ENCODE measurements around the gene CHM.

DNA sequence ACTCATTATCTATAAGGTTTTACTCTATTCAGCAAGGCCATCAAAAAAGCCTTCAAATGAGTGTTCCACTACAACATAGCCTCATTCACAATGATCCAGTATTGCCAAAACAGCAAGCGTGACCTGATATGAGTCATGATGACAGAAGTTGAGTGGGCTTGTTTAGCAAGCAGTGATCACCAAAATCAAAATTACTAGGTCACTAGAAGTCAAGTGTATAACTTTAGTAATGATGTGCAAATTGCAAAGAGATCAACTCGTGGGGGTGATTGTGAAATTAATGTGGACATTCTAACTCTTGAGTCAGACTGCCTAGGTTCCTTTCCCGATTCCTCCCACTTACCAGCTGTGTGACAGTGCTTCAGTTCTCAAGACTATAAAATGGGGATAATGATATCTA, 124.5 kb downstream of the CHM start:
- TF ChIP-seq, protein P1, sequence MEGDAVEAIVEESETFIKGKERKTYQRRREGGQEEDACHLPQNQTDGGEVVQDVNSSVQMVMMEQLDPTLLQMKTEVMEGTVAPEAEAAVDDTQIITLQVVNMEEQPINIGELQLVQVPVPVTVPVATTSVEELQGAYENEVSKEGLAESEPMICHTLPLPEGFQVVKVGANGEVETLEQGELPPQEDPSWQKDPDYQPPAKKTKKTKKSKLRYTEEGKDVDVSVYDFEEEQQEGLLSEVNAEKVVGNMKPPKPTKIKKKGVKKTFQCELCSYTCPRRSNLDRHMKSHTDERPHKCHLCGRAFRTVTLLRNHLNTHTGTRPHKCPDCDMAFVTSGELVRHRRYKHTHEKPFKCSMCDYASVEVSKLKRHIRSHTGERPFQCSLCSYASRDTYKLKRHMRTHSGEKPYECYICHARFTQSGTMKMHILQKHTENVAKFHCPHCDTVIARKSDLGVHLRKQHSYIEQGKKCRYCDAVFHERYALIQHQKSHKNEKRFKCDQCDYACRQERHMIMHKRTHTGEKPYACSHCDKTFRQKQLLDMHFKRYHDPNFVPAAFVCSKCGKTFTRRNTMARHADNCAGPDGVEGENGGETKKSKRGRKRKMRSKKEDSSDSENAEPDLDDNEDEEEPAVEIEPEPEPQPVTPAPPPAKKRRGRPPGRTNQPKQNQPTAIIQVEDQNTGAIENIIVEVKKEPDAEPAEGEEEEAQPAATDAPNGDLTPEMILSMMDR (IDR thresholded peaks at IDR 0.05), result no peak
- no peak for TF ChIP-seq POLR2A (IDR thresholded peaks at IDR 0.05)

Measured in esophagus squamous epithelium (tissue), 4 donors.